BE2C (cell line): Measurements from ENCODE around the gene RHOH.

Experiments used
- DNase-seq: peaks from one replicate; pipeline ENCODE4 v3.0.0-alpha.2; 2020
- H3K27me3 ChIP-seq: fragments of 250-450 bp; sonication (Bioruptor Pico); 2 replicates; pipeline ENCODE4 v1.5.1; 2020; ENCODE audit warnings: mild to moderate bottlenecking
- H3K36me3 ChIP-seq: fragments of 250-450 bp; sonication (Bioruptor Pico); 2 replicates; pipeline ENCODE4 v1.5.1; 2020; ENCODE audit warnings: mild to moderate bottlenecking
- H3K4me1 ChIP-seq: fragments of 250-450 bp; sonication (Bioruptor Pico); 2 replicates; pipeline ENCODE4 v1.5.1; 2020
- H3K4me3 ChIP-seq: 2 replicates; pipeline ENCODE4 v1.5.1; 2011; ENCODE audit warnings: low read depth, low read length
- H3K9me3 ChIP-seq: fragments of 250-450 bp; sonication (Bioruptor Pico); 2 replicates; pipeline ENCODE4 v1.5.1; 2020
- TF ChIP-seq, protein P1 (sequence below): IDR thresholded peaks from 2 replicates; pipeline ENCODE4 v1.5.1; 2012; ENCODE audit warnings: mild to moderate bottlenecking, low read depth, low read length

The RHOH gene

DNA sequence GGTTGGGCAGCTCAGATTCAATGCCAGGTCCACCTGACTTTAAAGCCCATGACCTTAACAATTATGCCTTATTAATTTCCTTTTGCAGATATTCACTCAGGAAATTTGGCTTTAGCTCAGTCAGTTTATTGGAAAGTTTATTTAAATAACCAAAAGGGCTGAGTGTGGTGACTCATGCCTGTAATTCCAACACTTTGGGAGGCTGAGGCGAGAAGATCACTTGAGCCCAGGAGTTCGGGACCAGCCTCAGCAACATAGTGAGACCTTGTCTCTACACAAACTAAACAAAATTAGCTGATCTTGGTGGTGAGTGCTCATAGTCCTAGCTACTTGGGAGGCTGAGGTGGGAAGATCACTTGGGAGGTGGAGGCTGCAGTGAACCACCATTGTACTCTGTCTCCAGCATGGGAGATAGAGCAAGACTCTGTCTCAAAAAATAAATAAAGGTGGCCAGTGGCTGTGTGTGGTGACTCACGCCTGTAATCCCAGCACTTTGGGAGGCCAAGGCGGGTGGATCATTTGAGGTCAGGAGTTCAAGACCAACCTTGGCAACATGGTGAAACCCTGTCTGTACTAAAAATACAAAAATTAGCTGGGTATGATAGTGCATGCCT, 43.3 kb downstream of the RHOH start:
- Histone ChIP-seq H3K36me3 (no peaks in the 10 kb centered on the region), H3K27me3 (no peaks in the 10 kb centered on the region), H3K9me3 (no peaks in the 10 kb centered on the region), H3K4me3 (no peak overlapping the region), H3K4me1 (peaks cover 3% of the 10 kb centered on the region; the same call in 1 of the 2 replicates)
- TF ChIP-seq, protein P1, sequence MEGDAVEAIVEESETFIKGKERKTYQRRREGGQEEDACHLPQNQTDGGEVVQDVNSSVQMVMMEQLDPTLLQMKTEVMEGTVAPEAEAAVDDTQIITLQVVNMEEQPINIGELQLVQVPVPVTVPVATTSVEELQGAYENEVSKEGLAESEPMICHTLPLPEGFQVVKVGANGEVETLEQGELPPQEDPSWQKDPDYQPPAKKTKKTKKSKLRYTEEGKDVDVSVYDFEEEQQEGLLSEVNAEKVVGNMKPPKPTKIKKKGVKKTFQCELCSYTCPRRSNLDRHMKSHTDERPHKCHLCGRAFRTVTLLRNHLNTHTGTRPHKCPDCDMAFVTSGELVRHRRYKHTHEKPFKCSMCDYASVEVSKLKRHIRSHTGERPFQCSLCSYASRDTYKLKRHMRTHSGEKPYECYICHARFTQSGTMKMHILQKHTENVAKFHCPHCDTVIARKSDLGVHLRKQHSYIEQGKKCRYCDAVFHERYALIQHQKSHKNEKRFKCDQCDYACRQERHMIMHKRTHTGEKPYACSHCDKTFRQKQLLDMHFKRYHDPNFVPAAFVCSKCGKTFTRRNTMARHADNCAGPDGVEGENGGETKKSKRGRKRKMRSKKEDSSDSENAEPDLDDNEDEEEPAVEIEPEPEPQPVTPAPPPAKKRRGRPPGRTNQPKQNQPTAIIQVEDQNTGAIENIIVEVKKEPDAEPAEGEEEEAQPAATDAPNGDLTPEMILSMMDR = no peak
- DNase-seq = no peak

DNA sequence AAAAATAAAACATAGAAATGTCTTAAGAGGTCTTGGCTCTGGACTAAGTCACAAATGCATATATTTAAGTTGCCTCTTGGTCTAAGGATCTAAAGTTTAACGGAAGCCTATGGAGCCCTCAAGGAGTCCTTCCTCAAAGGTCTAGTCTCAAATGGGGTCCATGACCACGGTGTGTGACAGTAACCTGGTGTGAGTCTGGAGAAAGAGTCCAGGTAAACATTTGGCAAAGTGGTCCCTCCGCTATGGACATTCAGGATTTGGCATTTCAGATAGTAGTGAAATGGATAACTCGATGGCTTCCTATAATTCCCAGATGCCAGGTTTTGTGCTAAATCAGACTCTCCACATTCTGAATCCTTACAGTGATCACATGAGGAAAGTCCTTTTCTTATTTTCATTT, 44.2 kb downstream of the RHOH start:
- Histone ChIP-seq H3K27me3 (no peaks in the 10 kb centered on the region), H3K4me3 (no peak overlapping the region), H3K4me1 (peaks cover 3% of the 10 kb centered on the region; the same call in 1 of the 2 replicates), H3K9me3 (no peaks in the 10 kb centered on the region), H3K36me3 (no peaks in the 10 kb centered on the region)
- no peak for DNase-seq
- TF ChIP-seq, protein P1 = no peak

DNA sequence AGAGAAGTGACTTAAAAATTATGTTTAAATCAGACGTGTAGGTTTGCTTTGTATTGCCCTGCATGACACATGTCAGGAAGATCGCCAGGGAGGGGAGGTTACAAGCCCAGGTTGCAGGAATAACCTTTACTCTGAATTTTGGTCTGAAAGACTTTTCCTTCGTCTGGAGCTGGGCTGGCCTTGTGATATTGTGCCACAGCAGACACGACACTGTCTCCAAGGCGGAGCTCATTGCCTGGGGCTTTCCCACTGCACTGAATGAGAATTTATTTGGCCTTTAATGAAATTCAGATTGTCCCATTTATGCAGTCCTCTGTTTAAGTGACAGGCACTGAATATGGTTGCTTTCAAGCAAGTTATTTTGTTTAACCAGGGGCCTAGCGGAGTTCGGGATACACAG, 45.1 kb downstream of the RHOH start:
- Histone ChIP-seq H3K9me3 (no peaks in the 10 kb centered on the region), H3K4me3 (no peak overlapping the region), H3K36me3 (no peaks in the 10 kb centered on the region), H3K27me3 (no peaks in the 10 kb centered on the region), H3K4me1 (peaks cover 3% of the 10 kb centered on the region; the same call in 1 of the 2 replicates)
- DNase-seq = no peak
- TF ChIP-seq, protein P1 = no peak

DNA sequence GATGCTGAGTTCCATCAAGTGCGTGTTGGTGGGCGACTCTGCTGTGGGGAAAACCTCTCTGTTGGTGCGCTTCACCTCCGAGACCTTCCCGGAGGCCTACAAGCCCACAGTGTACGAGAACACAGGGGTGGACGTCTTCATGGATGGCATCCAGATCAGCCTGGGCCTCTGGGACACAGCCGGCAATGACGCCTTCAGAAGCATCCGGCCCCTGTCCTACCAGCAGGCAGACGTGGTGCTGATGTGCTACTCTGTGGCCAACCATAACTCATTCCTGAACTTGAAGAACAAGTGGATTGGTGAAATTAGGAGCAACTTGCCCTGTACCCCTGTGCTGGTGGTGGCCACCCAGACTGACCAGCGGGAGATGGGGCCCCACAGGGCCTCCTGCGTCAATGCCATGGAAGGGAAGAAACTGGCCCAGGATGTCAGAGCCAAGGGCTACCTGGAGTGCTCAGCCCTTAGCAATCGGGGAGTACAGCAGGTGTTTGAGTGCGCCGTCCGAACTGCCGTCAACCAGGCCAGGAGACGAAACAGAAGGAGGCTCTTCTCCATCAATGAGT, 46.6 kb downstream of the RHOH start:
- no peaks in the 10 kb centered on the region for H3K9me3 ChIP-seq
- no peaks in the 10 kb centered on the region for H3K27me3 ChIP-seq
- H3K4me3 ChIP-seq = no peak overlapping the region
- DNase-seq = no peak
- TF ChIP-seq, protein P1 = no peak
- H3K36me3 ChIP-seq = no peaks in the 10 kb centered on the region
- H3K4me1 ChIP-seq = peaks cover 3% of the 10 kb centered on the region; the same call in 1 of the 2 replicates

DNA sequence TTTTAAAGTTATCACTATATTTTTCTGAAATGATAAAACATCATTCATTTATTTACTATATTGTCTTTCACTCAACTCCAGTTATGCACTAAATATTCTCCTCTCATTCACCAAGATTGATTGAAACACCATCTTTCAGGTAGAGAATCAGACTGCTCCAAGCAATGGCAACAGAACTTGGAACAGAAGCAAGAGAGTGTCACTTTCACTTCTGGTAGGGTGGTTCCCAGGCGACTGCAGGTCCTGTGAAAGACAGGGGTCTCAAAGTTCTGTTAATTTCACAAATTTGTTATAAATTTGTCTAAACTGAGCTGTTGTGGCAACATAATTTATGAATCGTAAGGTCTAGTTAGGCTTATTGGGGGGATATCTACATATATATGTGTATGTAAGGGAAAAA, 47.8 kb downstream of the RHOH start:
- Histone ChIP-seq H3K27me3 (no peaks in the 10 kb centered on the region), H3K36me3 (no peaks in the 10 kb centered on the region)
- no peak for DNase-seq

DNA sequence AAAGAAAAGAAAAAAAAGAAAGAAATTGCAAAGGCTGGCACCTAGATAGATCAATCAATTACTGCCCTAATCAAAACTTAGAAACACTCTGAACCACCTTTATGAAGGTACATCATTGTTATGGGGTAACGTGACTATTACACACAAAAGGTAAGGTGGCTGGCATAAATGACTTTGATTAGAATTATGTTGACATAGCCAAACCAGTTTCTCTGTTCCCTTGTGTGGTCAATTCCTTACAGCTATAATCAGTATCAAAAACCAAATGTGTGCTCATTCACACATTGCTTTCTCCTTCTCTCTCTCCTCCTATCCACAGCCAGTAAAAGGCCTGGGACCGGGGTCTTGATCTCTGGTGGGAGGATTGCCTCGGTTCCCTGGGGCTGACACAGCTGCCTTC, 48.7 kb downstream of the RHOH start:
- H3K27me3 ChIP-seq = no peaks in the 10 kb centered on the region
- H3K4me1 ChIP-seq = no peaks in the 10 kb centered on the region; the same call in 1 of the 2 replicates
- no peaks in the 10 kb centered on the region for H3K36me3 ChIP-seq
- no peak overlapping the region for H3K4me3 ChIP-seq
- no peak for DNase-seq
- TF ChIP-seq, protein P1 = no peak
- no peaks in the 10 kb centered on the region for H3K9me3 ChIP-seq

More for the DNA sequence above, 47.8 kb downstream of the RHOH start:
- Histone ChIP-seq H3K9me3 (no peaks in the 10 kb centered on the region), H3K4me3 (no peak overlapping the region), H3K4me1 (no peaks in the 10 kb centered on the region; the same call in 1 of the 2 replicates)
- TF ChIP-seq, protein P1 = no peak
